Stomach smooth muscle (tissue), 2 donors: Measurements from ENCODE around the gene JADE2.
"Not testable (repeated sequence)": the region's sequence is repeated elsewhere in the genome, so short reads cannot be mapped to it uniquely, and the experiment has no call there.

Experiments
- H3K27ac ChIP-seq: one replicate; pipeline ENCODE4 v1.7.0; 2013; ENCODE audit warnings: mild to moderate bottlenecking, low read length, inconsistent platforms
- H3K27me3 ChIP-seq, 2 donors: one replicate each; pipeline ENCODE4 v1.7.0; 2013; ENCODE audit warnings: low read length in 2 of 2; ENCODE audit not compliant: insufficient read depth in 2 of 2, control insufficient read depth in 1 of 2
- H3K36me3 ChIP-seq, 2 donors: one replicate each; pipeline ENCODE4 v1.7.0; 2013; ENCODE audit warnings: low read length in 2 of 2; ENCODE audit not compliant: control insufficient read depth in 2 of 2, insufficient read depth in 2 of 2
- H3K4me1 ChIP-seq: one replicate; pipeline ENCODE4 v1.7.0; 2013; ENCODE audit warnings: low read length; ENCODE audit not compliant: control insufficient read depth, insufficient read depth
- H3K4me3 ChIP-seq, 2 donors: one replicate each; pipeline ENCODE4 v1.7.0; 2013; ENCODE audit warnings: low read length in 2 of 2
- H3K9ac ChIP-seq, 2 donors: one replicate each; pipeline ENCODE4 v1.7.0; 2013; ENCODE audit warnings: low read length in 2 of 2, mild to moderate bottlenecking in 1 of 2
- H3K9me3 ChIP-seq, 2 donors: one replicate each; pipeline ENCODE4 v1.7.0; 2013; ENCODE audit warnings: low read length in 2 of 2; ENCODE audit not compliant: control insufficient read depth in 2 of 2
- donor health status: healthy.
- donor health status: Pancreatic carcinoma.

Gene JADE2

DNA sequence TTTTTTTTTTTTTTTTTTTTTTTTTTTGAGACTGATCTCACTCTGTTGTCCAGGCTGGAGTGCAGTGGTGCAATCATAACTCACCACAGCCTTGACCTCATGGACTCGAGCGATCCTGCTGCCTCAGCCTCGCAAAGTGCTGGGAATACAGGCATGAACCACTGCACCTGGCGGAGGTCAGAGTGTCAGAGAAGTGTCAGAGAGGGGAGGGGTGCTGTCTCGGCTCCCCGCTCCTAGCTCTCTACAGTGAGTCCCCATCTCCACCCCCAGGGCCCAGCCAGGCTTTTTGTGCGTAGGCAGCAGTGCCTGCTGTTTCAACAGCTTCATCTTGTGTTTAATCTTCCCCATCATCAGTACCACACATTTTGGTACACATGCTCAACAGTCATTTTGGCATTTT is 68.9 kb downstream of the JADE2 start:
- no peak overlapping the region for H3K9ac ChIP-seq
- H3K4me3 ChIP-seq: no peak overlapping the region
- H3K27ac ChIP-seq: no peak overlapping the region

DNA sequence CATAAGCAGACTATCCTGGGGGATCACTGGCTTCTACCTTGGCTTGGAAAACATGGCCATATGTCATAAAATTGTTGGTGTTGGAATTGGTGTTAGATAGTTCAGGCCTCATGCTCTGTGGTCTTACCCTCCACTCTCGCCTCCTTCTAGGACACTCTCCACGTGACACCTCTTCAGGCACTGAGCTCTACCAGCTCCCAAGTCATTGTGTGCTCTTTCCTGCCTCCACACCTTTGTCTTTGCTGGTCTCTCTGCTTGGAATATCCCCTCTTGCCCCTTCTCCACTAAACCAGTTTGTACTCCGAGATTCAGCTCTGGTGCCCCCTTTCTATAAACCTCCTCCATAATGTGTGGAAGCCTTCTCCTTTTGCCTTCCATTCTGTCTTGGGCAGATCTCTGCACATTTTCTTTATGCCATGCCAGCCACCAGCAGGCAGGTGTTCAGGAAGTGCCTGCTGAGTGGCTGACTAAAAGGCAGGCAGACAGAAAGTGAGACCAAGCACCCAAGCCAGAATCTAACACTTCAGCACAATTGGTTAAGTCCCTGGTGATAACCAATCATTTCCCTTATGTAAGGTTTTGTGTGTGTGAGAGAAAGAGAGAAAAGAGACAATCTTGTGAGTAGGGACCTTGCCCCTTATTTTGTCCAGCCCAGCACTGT is 69.5 kb downstream of the JADE2 start:
- Histone ChIP-seq H3K27ac (no peak overlapping the region), H3K36me3 (no peaks in the 10 kb centered on the region), H3K27me3 (no peaks in the 10 kb centered on the region), H3K9me3 (no peaks in the 10 kb centered on the region), H3K4me3 (no peak overlapping the region), H3K9ac (no peak overlapping the region), H3K4me1 (peaks cover 9% of the 10 kb centered on the region)

More for the DNA sequence above, 68.9 kb downstream of the JADE2 start:
- no peaks in the 10 kb centered on the region for H3K9me3 ChIP-seq
- no peaks in the 10 kb centered on the region for H3K27me3 ChIP-seq
- no peaks in the 10 kb centered on the region for H3K36me3 ChIP-seq
- peaks cover 9% of the 10 kb centered on the region for H3K4me1 ChIP-seq

DNA sequence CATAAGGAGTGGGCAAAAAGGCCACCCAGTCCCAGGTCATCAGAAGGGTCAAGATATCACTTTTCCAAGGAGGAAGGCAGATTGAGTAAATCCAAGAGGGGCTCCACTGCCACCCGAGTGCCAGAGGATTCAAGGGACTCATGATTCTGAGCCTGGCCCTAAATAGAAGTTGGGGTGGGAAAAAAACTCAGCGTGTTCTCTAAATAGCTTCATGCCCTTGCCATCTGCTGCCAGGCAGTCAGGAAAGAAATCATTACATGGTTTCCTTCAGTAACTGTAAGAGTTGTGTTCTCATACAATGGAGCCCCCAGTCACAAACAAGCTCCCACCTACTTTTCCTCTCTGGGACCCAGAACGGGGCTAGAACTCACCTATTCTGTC is 70.0 kb downstream of the JADE2 start:
- peaks cover 9% of the 10 kb centered on the region for H3K4me1 ChIP-seq
- H3K4me3 ChIP-seq: no peak overlapping the region
- H3K36me3 ChIP-seq: no peaks in the 10 kb centered on the region
- no peak overlapping the region for H3K27ac ChIP-seq
- no peaks in the 10 kb centered on the region for H3K9me3 ChIP-seq
- H3K27me3 ChIP-seq: no peaks in the 10 kb centered on the region
- no peak overlapping the region for H3K9ac ChIP-seq

DNA sequence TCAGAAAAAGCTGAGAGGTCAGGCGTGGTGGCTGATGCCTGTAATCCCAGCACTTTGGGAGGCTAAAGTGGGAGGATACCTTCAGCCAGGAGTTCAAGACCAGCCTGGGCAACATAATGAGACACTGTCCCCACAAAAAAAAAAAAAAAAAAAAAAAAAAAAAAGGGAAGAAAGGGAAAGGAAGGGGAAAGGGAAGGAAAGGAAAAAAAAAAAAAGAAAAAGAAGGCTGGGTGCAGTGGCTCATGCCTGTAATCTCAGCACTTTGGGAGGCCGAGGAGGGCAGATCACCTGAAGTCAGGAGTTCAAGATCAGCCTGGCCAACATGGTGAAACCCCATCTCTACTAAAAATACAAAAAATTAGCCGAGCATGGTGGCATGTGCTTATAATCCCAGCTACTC is 74.3 kb downstream of the JADE2 start:
- H3K4me3 ChIP-seq, H3K36me3 ChIP-seq, H3K27me3 ChIP-seq, H3K4me1 ChIP-seq, H3K27ac ChIP-seq, H3K9me3 ChIP-seq, H3K9ac ChIP-seq: not testable (repeated sequence)

DNA sequence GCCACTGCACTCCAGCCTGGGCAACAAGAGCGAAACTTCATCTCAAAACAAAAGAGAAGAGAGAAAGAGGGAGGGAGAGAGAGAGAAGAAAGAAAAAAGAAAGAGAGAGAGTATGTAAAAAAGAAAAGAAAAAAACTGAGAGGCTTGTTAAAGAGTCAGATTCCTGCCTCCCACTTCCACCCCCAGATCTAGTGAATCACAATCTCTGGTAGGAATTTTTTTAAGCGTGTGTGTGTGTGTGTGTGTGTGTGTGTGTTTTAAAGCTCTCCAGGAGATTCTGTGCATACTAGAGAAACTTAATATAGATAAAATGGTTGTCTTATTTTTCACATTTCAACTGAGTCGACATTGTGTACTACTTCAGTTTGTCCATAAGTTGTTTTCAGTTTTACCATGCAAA is 75.1 kb downstream of the JADE2 start:
- H3K4me3 ChIP-seq: no peak overlapping the region
- no peaks in the 10 kb centered on the region for H3K27me3 ChIP-seq
- H3K27ac ChIP-seq: no peak overlapping the region
- no peak overlapping the region for H3K9ac ChIP-seq
- H3K4me1 ChIP-seq: no peaks in the 10 kb centered on the region
- H3K36me3 ChIP-seq: peaks cover 8 to 12% of the 10 kb centered on the region in 2 donors
- H3K9me3 ChIP-seq: no peaks in the 10 kb centered on the region

DNA sequence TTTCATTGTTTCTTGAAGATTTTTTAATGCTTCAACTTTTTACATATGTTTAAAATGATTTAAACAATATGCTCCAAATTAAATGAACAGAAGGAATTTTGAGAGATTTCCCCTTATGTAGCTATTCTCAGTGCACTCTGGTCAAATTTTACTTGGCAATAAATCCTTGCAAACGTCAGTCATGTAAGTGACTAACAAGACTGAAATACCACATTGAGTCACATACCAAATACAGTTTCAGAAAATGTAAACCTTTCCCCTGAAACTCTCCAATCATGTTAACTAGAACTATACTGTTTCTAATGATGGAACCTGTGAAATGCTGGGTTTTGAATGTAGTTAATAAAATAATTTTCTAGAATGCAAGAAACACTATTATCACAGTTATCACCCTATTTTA is 77.6 kb downstream of the JADE2 start:
- no peak overlapping the region for H3K27ac ChIP-seq

DNA sequence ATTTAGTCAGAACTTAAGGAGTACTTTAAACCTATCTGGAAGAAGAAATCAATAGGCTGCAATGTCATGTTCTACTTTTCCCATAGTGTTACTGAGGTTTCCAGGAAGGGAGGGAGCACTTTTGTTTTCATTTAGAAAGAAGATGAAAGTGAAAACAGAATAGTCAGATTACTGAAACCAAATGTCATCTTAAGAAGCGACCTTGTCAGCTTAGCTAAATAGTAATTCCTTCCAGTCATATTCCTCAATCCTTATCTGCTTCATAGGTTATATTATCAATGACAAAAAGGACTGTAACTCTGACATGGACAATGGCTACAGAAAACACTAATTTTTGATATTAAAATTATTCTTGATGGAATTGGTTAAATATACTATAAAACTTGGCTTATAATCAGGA is 79.4 kb downstream of the JADE2 start:
- H3K9ac ChIP-seq: no peak overlapping the region
- H3K4me3 ChIP-seq: no peak overlapping the region
- H3K4me1 ChIP-seq: no peaks in the 10 kb centered on the region
- no peaks in the 10 kb centered on the region for H3K27me3 ChIP-seq
- no peak overlapping the region for H3K27ac ChIP-seq
- peaks cover 33 to 38% of the 10 kb centered on the region in 2 donors for H3K36me3 ChIP-seq
- H3K9me3 ChIP-seq: no peaks in the 10 kb centered on the region

More for the DNA sequence above, 77.6 kb downstream of the JADE2 start:
- Histone ChIP-seq H3K4me3 (no peak overlapping the region), H3K27me3 (no peaks in the 10 kb centered on the region), H3K36me3 (peaks cover 20 to 22% of the 10 kb centered on the region in 2 donors), H3K9me3 (no peaks in the 10 kb centered on the region), H3K9ac (no peak overlapping the region), H3K4me1 (no peaks in the 10 kb centered on the region)

DNA sequence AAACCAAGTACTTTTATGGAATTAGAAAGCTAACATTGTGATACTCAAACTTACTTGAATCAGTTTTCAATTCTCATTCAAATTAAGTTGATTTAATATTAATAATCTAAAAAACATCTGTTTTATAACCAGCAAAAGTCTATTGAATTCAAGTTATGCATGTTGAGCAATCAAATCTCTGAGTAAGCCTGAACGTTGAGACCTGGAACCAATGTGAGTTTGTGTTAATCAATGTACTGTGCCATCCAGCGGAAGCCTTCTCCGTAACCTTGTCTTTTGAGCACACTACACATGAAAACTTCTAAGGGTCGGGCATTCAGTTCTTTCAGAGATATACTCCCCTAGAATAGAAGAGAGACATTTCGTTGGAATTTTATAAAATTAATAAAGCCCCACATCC is 81.3 kb downstream of the JADE2 start:
- Histone ChIP-seq H3K4me1 (no peaks in the 10 kb centered on the region), H3K4me3 (no peak overlapping the region), H3K36me3 (peaks cover 43 to 44% of the 10 kb centered on the region in 2 donors), H3K9ac (no peak overlapping the region), H3K27me3 (no peaks in the 10 kb centered on the region), H3K27ac (no peak overlapping the region), H3K9me3 (no peaks in the 10 kb centered on the region)

DNA sequence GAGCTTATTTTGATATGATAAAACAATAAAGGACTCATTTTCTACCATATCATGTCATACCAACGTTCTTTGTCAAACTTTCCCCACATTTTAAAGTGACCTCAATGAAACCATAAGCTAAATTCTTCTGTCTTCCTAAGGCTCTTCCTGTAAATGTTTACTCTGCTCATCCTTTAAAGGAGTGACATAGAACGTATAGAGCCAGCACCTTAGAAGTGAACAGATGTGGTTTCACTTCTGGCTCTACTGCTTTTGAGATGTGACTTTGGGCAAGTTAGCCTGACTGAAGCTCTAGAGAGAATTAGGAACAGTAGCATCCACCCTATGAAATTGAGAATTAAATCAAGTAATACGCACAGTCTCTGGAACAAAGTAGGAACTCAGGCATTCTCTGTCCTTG is 83.1 kb downstream of the JADE2 start:
- Histone ChIP-seq H3K27ac (no peak overlapping the region), H3K4me1 (no peaks in the 10 kb centered on the region), H3K27me3 (no peaks in the 10 kb centered on the region), H3K9me3 (no peaks in the 10 kb centered on the region), H3K4me3 (no peak overlapping the region), H3K9ac (no peak overlapping the region), H3K36me3 (peaks cover 42 to 44% of the 10 kb centered on the region in 2 donors)

DNA sequence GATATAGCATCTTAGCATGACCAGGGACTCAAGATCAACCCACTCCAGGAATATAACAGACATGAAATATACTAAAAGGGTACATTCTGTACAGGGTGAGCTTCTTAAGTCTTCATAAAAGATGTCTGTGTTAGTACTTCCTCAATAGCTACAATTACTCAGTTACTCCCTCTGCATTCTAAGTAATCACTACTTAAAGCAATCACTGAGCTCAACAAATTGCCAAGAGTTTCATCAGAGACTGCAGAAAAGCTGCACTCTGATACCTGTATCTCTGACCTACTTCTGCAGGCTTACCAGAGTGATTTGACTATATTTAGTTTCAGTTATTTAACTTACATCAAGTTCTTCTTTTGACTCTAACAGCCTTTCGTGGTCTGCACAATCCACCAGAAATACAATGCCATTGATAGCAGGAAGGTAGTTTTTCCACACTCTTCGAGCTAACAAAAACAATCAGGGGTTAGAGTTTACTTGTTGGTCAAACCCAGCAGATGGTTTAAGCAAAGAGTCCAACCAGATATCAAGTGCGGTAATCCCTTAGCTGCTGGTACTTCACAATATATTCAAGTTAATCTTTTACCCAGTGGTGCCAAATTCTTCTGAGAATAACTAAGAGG is 83.9 kb downstream of the JADE2 start:
- no peak overlapping the region for H3K9ac ChIP-seq
- H3K4me3 ChIP-seq: no peak overlapping the region
- H3K27me3 ChIP-seq: no peaks in the 10 kb centered on the region
- peaks cover 40 to 45% of the 10 kb centered on the region in 2 donors for H3K36me3 ChIP-seq
- H3K9me3 ChIP-seq: no peaks in the 10 kb centered on the region
- H3K27ac ChIP-seq: no peak overlapping the region
- no peaks in the 10 kb centered on the region for H3K4me1 ChIP-seq

DNA sequence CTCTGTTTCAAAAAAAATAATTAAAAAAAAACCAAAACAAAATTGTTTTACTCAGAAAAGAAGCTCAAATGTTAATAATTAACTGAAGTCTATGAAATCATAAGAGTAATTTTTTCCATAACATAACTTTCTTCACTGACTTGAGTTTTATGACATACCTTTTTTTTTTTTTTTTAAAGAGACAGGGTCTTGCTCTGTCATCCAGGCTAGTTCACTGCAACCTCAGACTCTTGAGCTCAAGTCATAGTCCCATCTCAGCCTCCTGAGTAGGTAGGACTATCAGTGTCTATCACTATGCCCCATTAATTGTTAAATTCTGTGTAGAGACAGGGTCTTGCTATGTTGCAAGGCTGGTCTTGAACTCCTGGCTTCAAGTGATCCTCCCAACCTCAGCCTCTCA is 85.3 kb downstream of the JADE2 start:
- Histone ChIP-seq H3K4me1 (no peaks in the 10 kb centered on the region), H3K36me3 (peaks cover 37 to 41% of the 10 kb centered on the region in 2 donors), H3K9ac (no peak overlapping the region), H3K27ac (no peak overlapping the region), H3K9me3 (no peaks in the 10 kb centered on the region), H3K27me3 (no peaks in the 10 kb centered on the region), H3K4me3 (no peak overlapping the region)
